Measurements from ENCODE around the gene PNMA8A.

Gene PNMA8A

DNA sequence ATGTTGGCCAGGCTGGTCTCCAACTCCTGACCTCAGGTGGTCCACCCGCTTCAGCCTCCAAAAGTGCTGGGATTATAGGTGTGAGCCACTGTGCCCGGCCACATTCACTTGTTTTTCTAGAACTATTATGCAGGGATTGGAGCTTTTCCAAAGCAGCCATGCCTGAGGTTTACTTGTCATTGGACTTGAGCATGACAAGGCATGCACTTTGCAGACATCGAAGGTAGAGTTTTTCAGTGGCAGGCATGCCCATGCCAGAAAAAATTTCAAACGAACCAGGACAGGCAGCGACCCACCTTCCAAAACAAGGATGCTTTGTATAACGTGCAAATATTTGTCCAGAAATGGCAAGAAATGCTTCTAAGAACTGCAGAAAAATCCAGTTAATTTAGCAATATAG lies 17.7 kb downstream of the PNMA8A start:
- no peak overlapping the region for H3K4me3 ChIP-seq
- no peaks in the 10 kb centered on the region for H3K36me3 ChIP-seq
- intact Hi-C loops (cut with DNase I; ENCODE audit: low total_unique reads) = no loop called here
- TF ChIP-seq, protein P1, sequence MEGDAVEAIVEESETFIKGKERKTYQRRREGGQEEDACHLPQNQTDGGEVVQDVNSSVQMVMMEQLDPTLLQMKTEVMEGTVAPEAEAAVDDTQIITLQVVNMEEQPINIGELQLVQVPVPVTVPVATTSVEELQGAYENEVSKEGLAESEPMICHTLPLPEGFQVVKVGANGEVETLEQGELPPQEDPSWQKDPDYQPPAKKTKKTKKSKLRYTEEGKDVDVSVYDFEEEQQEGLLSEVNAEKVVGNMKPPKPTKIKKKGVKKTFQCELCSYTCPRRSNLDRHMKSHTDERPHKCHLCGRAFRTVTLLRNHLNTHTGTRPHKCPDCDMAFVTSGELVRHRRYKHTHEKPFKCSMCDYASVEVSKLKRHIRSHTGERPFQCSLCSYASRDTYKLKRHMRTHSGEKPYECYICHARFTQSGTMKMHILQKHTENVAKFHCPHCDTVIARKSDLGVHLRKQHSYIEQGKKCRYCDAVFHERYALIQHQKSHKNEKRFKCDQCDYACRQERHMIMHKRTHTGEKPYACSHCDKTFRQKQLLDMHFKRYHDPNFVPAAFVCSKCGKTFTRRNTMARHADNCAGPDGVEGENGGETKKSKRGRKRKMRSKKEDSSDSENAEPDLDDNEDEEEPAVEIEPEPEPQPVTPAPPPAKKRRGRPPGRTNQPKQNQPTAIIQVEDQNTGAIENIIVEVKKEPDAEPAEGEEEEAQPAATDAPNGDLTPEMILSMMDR (IDR thresholded peaks at IDR 0.05) = no peak
- no peaks in the 10 kb centered on the region for H3K27me3 ChIP-seq
- H3K27ac ChIP-seq = no peak overlapping the region
- no peaks in the 10 kb centered on the region for H3K9me3 ChIP-seq
- peaks cover 0 to 31% (median 16%) of the 10 kb centered on the region in 4 donors for H3K4me1 ChIP-seq
- DNase-seq = peak in 1 of 2 donors; percentile 10

DNA sequence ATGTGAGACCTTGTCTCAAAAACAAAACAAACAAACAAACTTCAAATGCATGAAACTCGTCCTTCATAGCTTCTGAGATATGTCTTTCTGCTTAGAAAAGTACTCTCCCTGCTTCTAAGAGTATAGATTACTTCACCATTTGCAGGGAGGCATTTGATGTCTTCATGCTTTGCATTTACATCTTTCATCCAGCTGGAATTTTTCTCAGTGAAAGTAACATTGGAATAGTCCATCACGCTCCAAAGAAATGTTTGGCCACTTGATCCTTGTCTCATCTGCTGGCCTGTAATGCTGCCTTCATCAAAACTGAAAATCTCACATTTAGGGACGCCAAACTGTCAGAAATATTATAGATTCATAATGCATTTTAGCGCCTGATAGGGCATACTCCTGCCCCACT lies 19.2 kb downstream of the PNMA8A start:
- Histone ChIP-seq H3K9me3 (no peaks in the 10 kb centered on the region), H3K27me3 (no peaks in the 10 kb centered on the region), H3K36me3 (no peaks in the 10 kb centered on the region), H3K4me3 (no peak overlapping the region), H3K27ac (peak overlapping the region; percentile 58 to 70), H3K4me1 (peaks cover 0 to 42% (median 20%) of the 10 kb centered on the region in 4 donors)
- TF ChIP-seq, protein P1 (IDR thresholded peaks at IDR 0.05) = no peak
- intact Hi-C loops (cut with DNase I; ENCODE audit: low total_unique reads) = no loop called here
- DNase-seq = no peak

DNA sequence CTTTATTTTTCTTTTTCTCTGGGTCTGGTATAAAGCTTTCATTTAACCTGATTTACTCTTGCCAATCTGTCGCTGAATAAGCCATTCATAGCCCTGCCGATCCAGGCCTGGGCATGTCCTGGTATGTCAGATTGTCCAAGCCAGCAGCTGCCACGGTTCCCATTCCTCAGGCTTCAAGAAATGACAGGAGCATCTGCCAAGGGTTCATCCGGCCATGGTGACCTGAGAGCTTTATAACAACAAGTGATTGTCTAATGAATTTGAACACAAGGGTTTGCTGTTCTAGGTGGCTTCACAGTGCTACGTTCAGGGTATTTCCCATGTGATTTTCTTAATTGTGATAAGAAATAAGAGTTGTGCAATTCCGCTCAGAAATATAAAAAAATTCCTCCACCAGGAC lies 20.0 kb downstream of the PNMA8A start:
- no peak for DNase-seq
- intact Hi-C loops (cut with DNase I; ENCODE audit: low total_unique reads) = no loop called here
- TF ChIP-seq, protein P1 (IDR thresholded peaks at IDR 0.05) = no peak

DNA sequence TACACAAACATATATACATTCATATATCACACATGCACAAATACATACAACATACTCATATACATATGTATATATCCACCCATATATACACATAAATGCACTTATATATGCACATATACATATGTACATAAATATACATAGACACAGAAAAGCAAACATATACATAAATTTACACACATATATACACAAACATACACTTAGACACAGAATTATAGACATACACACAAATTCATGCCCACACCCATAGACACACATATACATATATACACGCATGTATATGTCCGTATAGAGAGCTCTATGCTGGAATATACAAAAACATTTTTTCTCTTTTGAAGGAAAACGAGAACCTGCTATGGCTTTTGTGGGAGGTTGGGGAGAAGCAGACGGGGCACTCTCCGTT lies 20.6 kb downstream of the PNMA8A start:
- Histone ChIP-seq H3K36me3 (no peaks in the 10 kb centered on the region), H3K4me1 (peaks cover 0 to 42% (median 18%) of the 10 kb centered on the region in 4 donors), H3K27ac (peak overlapping the region; percentile 58 to 70), H3K9me3 (no peaks in the 10 kb centered on the region), H3K27me3 (no peaks in the 10 kb centered on the region), H3K4me3 (no peak overlapping the region)
- intact Hi-C loops (cut with DNase I; ENCODE audit: low total_unique reads) = no loop called here
- TF ChIP-seq, protein P1 (IDR thresholded peaks at IDR 0.05) = no peak
- no peak for DNase-seq

More for the DNA sequence above, 20.0 kb downstream of the PNMA8A start:
- Histone ChIP-seq H3K36me3 (no peaks in the 10 kb centered on the region), H3K4me3 (no peak overlapping the region), H3K4me1 (peaks cover 0 to 42% (median 18%) of the 10 kb centered on the region in 4 donors), H3K9me3 (no peaks in the 10 kb centered on the region), H3K27me3 (no peaks in the 10 kb centered on the region), H3K27ac (peak overlapping the region; percentile 58 to 70)

DNA sequence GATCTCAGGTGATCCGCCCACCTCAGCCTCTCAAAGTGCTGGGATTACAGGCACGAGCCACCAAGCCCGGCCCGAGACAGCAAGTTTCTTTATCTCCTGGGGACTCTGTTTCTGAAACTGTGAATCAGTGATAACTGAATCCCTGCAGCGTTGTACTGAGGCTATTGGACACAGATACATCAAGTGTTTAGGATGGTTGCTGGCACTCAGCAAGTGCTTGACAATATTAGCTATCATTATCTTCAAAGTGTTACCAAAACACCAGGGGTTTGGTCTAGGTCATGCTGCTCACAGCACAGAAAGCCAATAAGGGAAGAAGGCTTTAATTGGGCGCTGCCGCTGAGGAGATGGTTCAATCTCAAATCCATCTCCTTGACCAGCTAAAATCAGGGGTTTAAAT lies 22.1 kb downstream of the PNMA8A start:
- Histone ChIP-seq H3K27me3 (no peaks in the 10 kb centered on the region), H3K9me3 (no peaks in the 10 kb centered on the region), H3K4me3 (no peak overlapping the region), H3K27ac (peak overlapping the region; percentile 58 to 70), H3K36me3 (no peaks in the 10 kb centered on the region), H3K4me1 (peaks cover 0 to 42% (median 18%) of the 10 kb centered on the region in 4 donors)
- DNase-seq = peak in 1 of 2 donors; percentile 3
- intact Hi-C loops (cut with DNase I; ENCODE audit: low total_unique reads) = no loop called here
- TF ChIP-seq, protein P1 (IDR thresholded peaks at IDR 0.05) = no peak

DNA sequence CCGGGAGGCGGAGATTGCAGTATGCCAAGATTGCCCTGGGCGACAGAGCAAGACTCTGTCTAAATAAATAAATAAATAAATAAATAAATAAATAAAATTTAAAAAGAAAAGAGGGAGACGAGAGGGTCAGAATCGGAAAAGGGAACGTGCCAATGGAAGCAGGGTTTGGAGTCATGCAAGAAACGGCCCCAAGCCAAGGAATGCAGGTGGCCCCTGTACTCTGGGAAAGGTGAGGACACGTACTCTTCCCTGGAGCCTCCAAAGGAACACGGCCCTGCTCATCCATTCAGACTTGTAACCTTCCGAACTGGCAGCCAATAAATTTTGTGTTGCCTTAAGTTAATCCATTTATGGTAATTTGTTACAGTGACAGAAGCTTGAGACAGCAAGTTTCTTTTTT lies 22.8 kb downstream of the PNMA8A start:
- no peaks in the 10 kb centered on the region for H3K9me3 ChIP-seq
- no peak overlapping the region for H3K4me3 ChIP-seq
- DNase-seq = peak in 1 of 2 donors; percentile 33
- intact Hi-C loops (cut with DNase I; ENCODE audit: low total_unique reads) = no loop called here
- peaks cover 0 to 42% (median 18%) of the 10 kb centered on the region in 4 donors for H3K4me1 ChIP-seq
- H3K27me3 ChIP-seq = no peaks in the 10 kb centered on the region
- peak overlapping the region; percentile 58 to 70 for H3K27ac ChIP-seq
- no peaks in the 10 kb centered on the region for H3K36me3 ChIP-seq
- TF ChIP-seq, protein P1 (IDR thresholded peaks at IDR 0.05) = no peak

Data from tibial artery (tissue), 4 donors.